A549 (cell line): ENCODE results near the gene E4F1. TPM values are rescaled to one million over a fixed set of nuclear protein-coding genes. Genes with fewer than 3 reads are reported as not detected.

ENCODE experiments used
- ATAC-seq, 2 experiments: fragments of 200-7000 bp in 1 of 2; fragments of >200 bp in 1 of 2; cut with Nextera tagmentation in 1 of 2; cut with Tn5 transposase in 1 of 2; 3 replicates each; pipeline versions ENCODE4 v1.8.0 to v1.9.1; 2018 to 2020; ENCODE audit warnings: mild to moderate bottlenecking in 1 of 2, moderate library complexity in 1 of 2
- CTCF ChIA-PET: fragments of 300-600 bp; sonication (Branson Sonifier 250); formaldehyde crosslinking; extraction: SDS; loops from one replicate; lab custom pipeline; 2021; ENCODE audit warnings: antibody characterized with exemption, inconsistent platforms; lab: Yijun Ruan, JAX
- POLR2A ChIA-PET: fragments of 350-600 bp; formaldehyde crosslinking; extraction: SDS; loops from one replicate; lab custom pipeline; 2021; ENCODE audit warnings: antibody characterized with exemption, inconsistent platforms; lab: Yijun Ruan, JAX
- DNase-seq, 2 experiments: peaks; one replicate each; pipeline versions ENCODE4 v3.0.0 to v3.0.0-alpha.2; 2011 to 2016; ENCODE audit warnings: low read depth in 1 of 2, low spot score in 1 of 2
- FAIRE-seq: peaks from 2 replicates; lab custom pipeline; 2011; peaks lifted over from hg19 to GRCh38; lab: Jason Lieb, UNC
- H3K27ac ChIP-seq, 2 experiments: fragments of >200 bp; sonication (Bioruptor Twin); formaldehyde crosslinking; 3 replicates each; pipeline ENCODE4 v1.5.1; 2016 to 2017
- H3K4me1 ChIP-seq: fragments of >200 bp; sonication (Bioruptor Twin); formaldehyde crosslinking; 3 replicates; pipeline ENCODE4 v1.6.1; 2016
- H3K4me2 ChIP-seq: fragments of >200 bp; sonication (Bioruptor Twin); formaldehyde crosslinking; 3 replicates; pipeline ENCODE4 v1.6.1; 2016
- H3K4me3 ChIP-seq: fragments of >200 bp; sonication (Bioruptor Twin); formaldehyde crosslinking; 3 replicates; pipeline ENCODE4 v1.5.1; 2016
- H3K9me3 ChIP-seq: fragments of >200 bp; sonication (Bioruptor Twin); formaldehyde crosslinking; 3 replicates; pipeline ENCODE4 v1.6.1; 2016
- CEBPB ChIP-seq, 2 experiments: fragments of >200 bp in 1 of 2; sonication (Bioruptor Twin) in 1 of 2; formaldehyde crosslinking in 1 of 2; IDR thresholded peaks; 2 replicates each; pipeline ENCODE4 v1.6.1; 2012 to 2016
- CHD2 ChIP-seq: fragments of 150-350 bp; IDR thresholded peaks from 2 replicates; pipeline ENCODE4 v1.6.1; 2014; ENCODE audit warnings: low read length; ENCODE audit not compliant: partially characterized antibody
- ESRRA ChIP-seq: fragments of 150-350 bp; IDR thresholded peaks from 2 replicates; pipeline ENCODE4 v1.6.1; 2014; ENCODE audit warnings: mild to moderate bottlenecking, low read length, borderline replicate concordance
- FOSL2 ChIP-seq, 2 experiments: fragments of 450-650 bp in 1 of 2; fragments of >200 bp in 1 of 2; sonication (Bioruptor Twin) in 1 of 2; formaldehyde crosslinking; IDR thresholded peaks; 2 replicates each; pipeline versions ENCODE4 v1.5.0 to v1.6.1; 2016 to 2020; ENCODE audit warnings: mild to moderate bottlenecking in 1 of 2, moderate library complexity in 1 of 2
- GATA3 ChIP-seq: IDR thresholded peaks from 2 replicates; pipeline ENCODE4 v1.6.1; 2012; ENCODE audit warnings: borderline replicate concordance
- JUN ChIP-seq, 2 experiments: fragments of >200 bp; sonication (Bioruptor Twin); formaldehyde crosslinking; IDR thresholded peaks; 2 replicates in 1 of 2; 3 replicates in 1 of 2; pipeline ENCODE4 v1.6.1; 2016 to 2017
- JUNB ChIP-seq: fragments of >200 bp; sonication (Bioruptor Twin); formaldehyde crosslinking; IDR thresholded peaks from 2 replicates; pipeline ENCODE4 v1.6.1; 2016
- POLR2A ChIP-seq: IDR thresholded peaks from 2 replicates; pipeline ENCODE4 v1.6.1; 2012; ENCODE audit warnings: mild to moderate bottlenecking, low read length
- RARB ChIP-seq: fragments of 250-450 bp; sonication (Bioruptor Pico); IDR thresholded peaks from 2 replicates; pipeline ENCODE4 v1.8.0; 2021; ENCODE audit warnings: mild to moderate bottlenecking, moderate library complexity
- RFX5 ChIP-seq: fragments of 450-650 bp; IDR thresholded peaks from 2 replicates; pipeline ENCODE4 v1.7.1; 2014; ENCODE audit warnings: antibody characterized with exemption, mild to moderate bottlenecking, moderate library complexity
- ZFP36 ChIP-seq: fragments of 450-650 bp; IDR thresholded peaks from 2 replicates; pipeline ENCODE4 v1.6.1; 2014; ENCODE audit warnings: borderline replicate concordance; ENCODE audit not compliant: partially characterized antibody
- WGBS: methylation state at CpG from one replicate; pipeline ENCODE4 v1.1.6; 2017; ENCODE audit errors: missing lambda C conversion rate; 5-methylcytosine and 5-hydroxymethylcytosine counted together
- polyA plus RNA-seq, 4 experiments: library from polyadenylated mRNA; depleted of rRNA in 3 of 4; stranded (reverse); fragments of >200 nt; fragmentation: RNase III in 1 of 4; extraction: RNeasy Plus Mini Kit Qiagen cat#74134 plus additional on column Dnase treatment in 1 of 4; gene quantifications; 2 replicates in 3 of 4; 3 replicates in 1 of 4; pipeline ENCODE4 v1.2.3, GENCODE V29; 2011 to 2017
- TF ChIP-seq, protein P1 (sequence below): fragments of 250-450 bp; sonication (Bioruptor Pico); IDR thresholded peaks from 2 replicates; pipeline ENCODE4 v1.5.0; 2020; ENCODE audit warnings: low read depth, mild to moderate bottlenecking, moderate library complexity
- TF ChIP-seq, protein P2 (sequence below): fragments of >200 bp; sonication (Bioruptor Twin); formaldehyde crosslinking; IDR thresholded peaks from 3 replicates; pipeline ENCODE4 v1.5.1; 2016
- TF ChIP-seq, protein P3 (sequence below): IDR thresholded peaks from 2 replicates; pipeline ENCODE4 v1.6.1; 2012

The E4F1 gene
- polyA plus RNA-seq, 2 of the 4 experiments (the other 2 are of a cell fraction), result 10.4 to 23.3 TPM

GRCh38 chr16:2232094-2232990 is 9.0 kb downstream of the E4F1 start:
- 90% methylated on average over 26 of the region's 41 CpGs for WGBS
- H3K4me3 ChIP-seq, result no peak overlapping the region
- POLR2A ChIA-PET, result interaction anchor here (1.0 kb wide), 1 partner anchor 19 kb away, joined by 5 read pairs; the partner anchor contains the start of gene ECI1
- TF ChIP-seq ESRRA (no peak), CHD2 (no peak), JUNB (no peak), RARB (CRISPR knock-in tag) (no peak), FOSL2 (IDR thresholded peaks at IDR 0.05) (no peak), FOSL2 (CRISPR knock-in tag; IDR thresholded peaks at IDR 0.05) (no peak), ZFP36 (no peak), GATA3 (no peak)
- TF ChIP-seq, protein P1, sequence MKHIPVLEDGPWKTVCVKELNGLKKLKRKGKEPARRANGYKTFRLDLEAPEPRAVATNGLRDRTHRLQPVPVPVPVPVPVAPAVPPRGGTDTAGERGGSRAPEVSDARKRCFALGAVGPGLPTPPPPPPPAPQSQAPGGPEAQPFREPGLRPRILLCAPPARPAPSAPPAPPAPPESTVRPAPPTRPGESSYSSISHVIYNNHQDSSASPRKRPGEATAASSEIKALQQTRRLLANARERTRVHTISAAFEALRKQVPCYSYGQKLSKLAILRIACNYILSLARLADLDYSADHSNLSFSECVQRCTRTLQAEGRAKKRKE, result no peak
- TF ChIP-seq, protein P2, sequence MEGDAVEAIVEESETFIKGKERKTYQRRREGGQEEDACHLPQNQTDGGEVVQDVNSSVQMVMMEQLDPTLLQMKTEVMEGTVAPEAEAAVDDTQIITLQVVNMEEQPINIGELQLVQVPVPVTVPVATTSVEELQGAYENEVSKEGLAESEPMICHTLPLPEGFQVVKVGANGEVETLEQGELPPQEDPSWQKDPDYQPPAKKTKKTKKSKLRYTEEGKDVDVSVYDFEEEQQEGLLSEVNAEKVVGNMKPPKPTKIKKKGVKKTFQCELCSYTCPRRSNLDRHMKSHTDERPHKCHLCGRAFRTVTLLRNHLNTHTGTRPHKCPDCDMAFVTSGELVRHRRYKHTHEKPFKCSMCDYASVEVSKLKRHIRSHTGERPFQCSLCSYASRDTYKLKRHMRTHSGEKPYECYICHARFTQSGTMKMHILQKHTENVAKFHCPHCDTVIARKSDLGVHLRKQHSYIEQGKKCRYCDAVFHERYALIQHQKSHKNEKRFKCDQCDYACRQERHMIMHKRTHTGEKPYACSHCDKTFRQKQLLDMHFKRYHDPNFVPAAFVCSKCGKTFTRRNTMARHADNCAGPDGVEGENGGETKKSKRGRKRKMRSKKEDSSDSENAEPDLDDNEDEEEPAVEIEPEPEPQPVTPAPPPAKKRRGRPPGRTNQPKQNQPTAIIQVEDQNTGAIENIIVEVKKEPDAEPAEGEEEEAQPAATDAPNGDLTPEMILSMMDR, result no peak
- H3K9me3 ChIP-seq, result no peaks in the 10 kb centered on the region
- no peaks in the 10 kb centered on the region for H3K4me1 ChIP-seq
- no peak overlapping the region for H3K27ac ChIP-seq
- CTCF ChIA-PET, result interaction anchor here (0.6 to 2.9 kb wide), 6 partner anchors 16 to 269 kb away, joined by 3 to 9 read pairs (median 4); partner anchors contain the start of gene ECI1
- FAIRE-seq, result no peak
- H3K4me2 ChIP-seq, result no peak overlapping the region
- DNase-seq, result no peak
- ATAC-seq, result no peak

- CTCF ChIA-PET, result interaction anchor here (0.6 to 2.9 kb wide), 7 partner anchors 8 to 268 kb away, joined by 3 to 9 read pairs (median 4); partner anchors contain the start of gene ECI1
These were observed 9.8 kb downstream of the E4F1 start for GRCh38 chr16:2233046-2233775.

GRCh38 chr16:2233872-2234812 is 10.8 kb downstream of the E4F1 start:
- FAIRE-seq, result no peak
- Histone ChIP-seq H3K27ac (no peak overlapping the region), H3K4me2 (no peak overlapping the region), H3K9me3 (no peaks in the 10 kb centered on the region), H3K4me1 (no peaks in the 10 kb centered on the region), H3K4me3 (no peak overlapping the region)
- TF ChIP-seq, protein P3, sequence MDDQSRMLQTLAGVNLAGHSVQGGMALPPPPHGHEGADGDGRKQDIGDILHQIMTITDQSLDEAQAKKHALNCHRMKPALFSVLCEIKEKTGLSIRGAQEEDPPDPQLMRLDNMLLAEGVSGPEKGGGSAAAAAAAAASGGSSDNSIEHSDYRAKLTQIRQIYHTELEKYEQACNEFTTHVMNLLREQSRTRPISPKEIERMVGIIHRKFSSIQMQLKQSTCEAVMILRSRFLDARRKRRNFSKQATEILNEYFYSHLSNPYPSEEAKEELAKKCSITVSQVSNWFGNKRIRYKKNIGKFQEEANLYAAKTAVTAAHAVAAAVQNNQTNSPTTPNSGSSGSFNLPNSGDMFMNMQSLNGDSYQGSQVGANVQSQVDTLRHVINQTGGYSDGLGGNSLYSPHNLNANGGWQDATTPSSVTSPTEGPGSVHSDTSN, result peak; percentile 42; the same call in 1 of the 2 replicates
- TF ChIP-seq POLR2A (0 out of 2 replicates have a peak, but pooled peaks have one; percentile 4), RFX5 (no peak)
- POLR2A ChIA-PET, result no interaction called here
- WGBS, result 95% methylated on average over 41 of the region's 51 CpGs
- CTCF ChIA-PET, result interaction anchor here (0.6 to 2.9 kb wide), 5 partner anchors 9 to 267 kb away, joined by 3 to 9 read pairs (median 3); partner anchors contain the start of gene ECI1
- DNase-seq, result no peak
- peak in 1 of 2 experiments; percentile 32; a peak in 3 of 6 replicates for ATAC-seq

More at GRCh38 chr16:2233046-2233775, 9.8 kb downstream of the E4F1 start:
- WGBS, result 94% methylated on average over 23 of the region's 28 CpGs
- H3K4me1 ChIP-seq, result no peaks in the 10 kb centered on the region
- TF ChIP-seq JUN (IDR thresholded peaks at IDR 0.05) (peak in 1 of 2 experiments; percentile 23; a peak in 1 of 5 replicates), CEBPB (IDR thresholded peaks at IDR 0.05) (no peak)
- DNase-seq (no peak), FAIRE-seq (no peak), ATAC-seq (peak in 1 of 2 experiments; percentile 1; a peak in 2 of 6 replicates)
- no peak overlapping the region for H3K4me3 ChIP-seq
- H3K27ac ChIP-seq, result no peak overlapping the region
- POLR2A ChIA-PET, result no interaction called here
- no peak overlapping the region for H3K4me2 ChIP-seq
- H3K9me3 ChIP-seq, result no peaks in the 10 kb centered on the region
